GM18951 (cell line): ENCODE measurements around the gene PLA2G5.
"Not testable (repeated sequence)": the region's sequence is repeated elsewhere in the genome, so short reads cannot be mapped to it uniquely, and the experiment has no call there.

Experiments
- POLR2A ChIP-seq: IDR thresholded peaks from 4 replicates; pipeline ENCODE4 v1.6.1; 2011; ENCODE audit warnings: mild to moderate bottlenecking; ENCODE audit not compliant: insufficient read length, insufficient read depth; ENCODE audit errors: extremely low read depth
- in situ Hi-C: fragments of 300-500 bp; cut with MboI; formaldehyde crosslinking; loops from one replicate; pipeline ENCODE4 v1.12.0; 2022; ENCODE audit warnings: low sequenced_read_pairs, mixed read lengths, inconsistent platforms; ENCODE audit not compliant: unreplicated experiment

PLA2G5 gene

DNA sequence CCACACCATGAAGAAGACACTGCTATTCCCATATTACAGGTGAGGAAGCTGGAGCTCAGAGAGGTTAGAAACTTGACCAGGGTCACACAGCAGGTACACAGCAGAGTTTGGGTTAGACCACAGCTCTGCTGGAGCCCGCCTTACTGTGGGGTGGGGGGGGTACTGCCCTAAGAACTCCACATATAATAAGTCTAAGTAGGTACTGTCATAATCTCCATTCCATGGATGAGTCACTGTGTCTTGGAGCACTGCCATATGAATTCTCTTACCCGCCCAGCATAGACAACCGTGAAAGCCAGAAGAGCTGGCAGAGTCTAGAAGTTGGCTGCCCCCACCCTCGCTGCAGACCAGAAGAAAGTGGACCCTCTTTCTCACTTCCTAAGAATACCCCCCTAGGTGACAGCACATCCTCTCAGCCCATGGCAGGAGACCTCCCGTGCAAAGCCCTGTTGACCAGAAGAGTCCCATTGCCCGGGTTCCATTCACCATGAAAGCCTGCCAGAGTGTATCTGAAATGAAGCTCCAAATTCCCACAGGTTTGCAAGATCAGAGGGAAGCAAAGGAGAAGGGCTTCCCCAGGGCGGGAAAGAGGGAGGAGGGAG lies 54.6 kb downstream of the PLA2G5 start:
- in situ Hi-C loops: no loop called here
- no peak for TF ChIP-seq POLR2A

DNA sequence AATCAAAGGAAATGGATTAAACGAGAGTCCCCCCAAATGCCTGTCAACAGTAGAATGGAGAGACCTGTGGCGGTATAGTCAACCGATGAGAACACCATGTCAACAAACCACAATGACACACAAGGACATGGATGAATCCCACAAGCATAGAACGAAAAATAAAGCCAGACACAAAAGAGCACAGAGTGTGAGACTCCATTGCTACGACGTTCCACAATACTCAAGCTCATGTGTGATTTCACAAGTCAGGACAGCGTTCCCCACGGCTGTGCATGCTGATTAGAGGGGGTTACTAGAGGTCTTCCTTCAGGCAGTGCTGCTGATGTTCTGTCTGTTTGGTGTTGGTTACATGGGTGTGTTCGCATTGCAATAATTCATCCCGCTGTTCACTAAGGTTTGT lies 55.1 kb downstream of the PLA2G5 start:
- in situ Hi-C loops: no loop called here
- TF ChIP-seq POLR2A: no peak

DNA sequence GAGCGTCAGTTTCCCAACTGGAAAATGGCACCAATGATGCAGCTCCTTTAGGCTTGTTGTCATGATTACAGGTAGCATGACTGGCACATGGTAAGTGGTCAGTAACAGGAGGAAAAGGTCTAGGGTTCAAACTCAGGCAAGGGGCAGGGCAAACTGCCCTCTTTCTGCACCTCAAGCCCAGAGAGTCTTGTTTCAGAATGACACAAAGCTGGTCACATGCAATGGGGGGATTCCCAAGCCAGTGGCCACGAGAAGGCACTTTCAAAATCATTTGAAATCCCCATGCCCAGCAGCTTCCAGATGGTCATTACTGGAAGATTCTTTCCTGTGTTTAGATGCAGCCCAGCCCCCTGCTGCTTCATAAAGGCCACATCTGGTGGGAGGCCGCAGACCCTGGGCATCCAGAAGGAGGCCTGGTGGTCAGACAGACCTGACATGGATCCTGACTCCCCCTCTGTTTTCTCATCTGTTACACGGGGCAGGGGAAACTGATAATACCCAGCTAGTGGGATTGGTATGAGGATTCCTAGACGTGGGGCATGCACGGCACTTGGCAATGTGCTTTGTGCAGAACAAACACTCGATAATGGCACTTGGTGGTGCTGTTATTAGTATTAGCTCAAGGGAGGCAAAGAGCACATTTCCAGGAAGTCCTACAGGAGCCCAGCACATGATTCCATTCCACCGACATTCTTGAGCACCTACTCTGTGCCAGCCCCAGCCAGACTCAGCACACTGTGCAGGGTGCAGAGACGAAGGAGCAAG lies 56.2 kb downstream of the PLA2G5 start:
- TF ChIP-seq POLR2A: no peak
- in situ Hi-C loops: no loop called here

DNA sequence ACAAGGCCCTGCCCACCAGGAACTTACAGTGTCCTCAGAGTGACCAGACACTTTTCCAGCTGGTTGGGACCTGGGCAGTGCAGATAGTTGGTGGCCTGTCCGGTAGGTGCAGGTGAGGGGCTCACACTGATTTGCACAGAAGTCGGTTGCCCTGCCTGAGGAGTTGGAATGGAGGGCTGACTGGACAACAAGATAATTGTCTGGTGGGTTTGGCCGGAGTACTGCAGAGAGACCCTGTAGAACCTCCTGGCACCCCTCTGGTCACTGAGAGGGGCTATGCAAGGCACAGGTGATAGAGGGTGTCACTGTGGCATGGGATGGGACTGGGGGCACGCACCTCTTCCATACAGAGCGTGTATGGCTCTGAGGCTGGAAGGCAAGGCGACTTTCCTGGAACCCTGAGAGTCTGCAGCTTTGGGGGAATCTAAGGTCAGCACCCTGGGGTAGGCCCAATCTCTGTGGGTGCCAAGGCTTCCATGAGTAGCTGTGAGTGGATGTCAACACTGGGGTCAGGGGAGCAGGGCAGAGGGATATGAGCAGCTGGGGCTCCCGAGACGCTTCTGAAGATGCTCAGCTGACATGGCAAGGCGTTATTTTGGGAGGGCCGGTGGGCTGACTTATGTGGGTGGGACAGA lies 56.9 kb downstream of the PLA2G5 start:
- no peak for TF ChIP-seq POLR2A
- in situ Hi-C loops: no loop called here

DNA sequence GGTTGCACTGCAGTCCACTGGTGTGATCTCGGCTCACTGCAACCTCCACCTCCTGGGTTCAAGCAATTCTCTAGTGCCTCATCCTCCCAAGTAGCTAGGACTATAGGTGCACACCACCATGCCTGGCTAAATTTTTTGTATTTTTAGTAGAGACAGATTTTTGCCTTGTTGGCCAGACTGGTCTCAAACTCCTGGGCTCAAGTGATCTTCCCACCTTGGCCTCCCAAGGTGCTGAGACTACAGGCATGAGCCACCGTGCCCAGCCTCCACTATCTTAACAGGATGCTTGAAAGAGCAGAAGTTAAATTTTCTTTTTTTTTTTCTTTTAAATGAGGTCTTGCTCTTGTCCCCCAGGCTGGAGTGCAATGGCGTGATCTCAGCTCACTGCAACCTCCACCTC lies 60.5 kb downstream of the PLA2G5 start:
- in situ Hi-C loops: not testable (repeated sequence)

DNA sequence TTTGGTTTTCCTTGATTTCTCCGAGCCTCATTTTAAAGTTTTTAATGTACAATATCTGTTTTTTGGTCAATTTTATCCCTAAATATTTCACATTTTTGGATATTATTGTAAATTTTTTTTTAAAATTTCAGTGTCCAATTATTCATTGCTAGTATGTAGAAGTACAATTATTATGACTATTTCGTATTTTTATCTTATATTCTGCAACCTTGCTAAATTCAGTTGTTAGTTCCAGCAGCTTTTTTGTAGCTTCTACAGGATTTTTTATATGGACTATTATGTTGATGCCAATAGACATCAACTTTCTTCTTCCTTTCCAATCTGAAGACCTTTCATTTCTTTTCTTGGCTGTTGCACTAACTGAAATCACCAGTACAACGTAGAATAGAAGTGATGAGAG lies 65.0 kb downstream of the PLA2G5 start:
- no peak for TF ChIP-seq POLR2A
- in situ Hi-C loops: no loop called here

DNA sequence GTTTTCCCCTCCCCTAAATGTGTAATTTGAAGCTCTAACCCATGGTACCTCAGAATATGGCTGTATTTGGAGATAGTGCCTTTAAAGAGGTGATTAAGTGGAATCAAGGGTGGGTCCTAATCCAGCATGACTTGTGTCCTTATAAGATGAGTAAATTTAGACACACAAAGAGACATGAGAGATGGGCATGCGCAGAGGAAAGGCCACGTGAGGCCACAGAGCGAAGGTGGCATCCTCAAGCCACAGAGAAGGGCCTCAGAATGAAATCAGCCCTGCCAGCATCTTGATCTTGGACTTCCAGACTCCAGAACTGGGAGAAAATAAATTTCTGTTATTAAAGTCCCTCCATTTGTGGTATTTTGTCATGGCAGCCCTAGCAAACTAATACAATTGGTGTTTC lies 66.3 kb downstream of the PLA2G5 start:
- no peak for TF ChIP-seq POLR2A
- in situ Hi-C loops: no loop called here

DNA sequence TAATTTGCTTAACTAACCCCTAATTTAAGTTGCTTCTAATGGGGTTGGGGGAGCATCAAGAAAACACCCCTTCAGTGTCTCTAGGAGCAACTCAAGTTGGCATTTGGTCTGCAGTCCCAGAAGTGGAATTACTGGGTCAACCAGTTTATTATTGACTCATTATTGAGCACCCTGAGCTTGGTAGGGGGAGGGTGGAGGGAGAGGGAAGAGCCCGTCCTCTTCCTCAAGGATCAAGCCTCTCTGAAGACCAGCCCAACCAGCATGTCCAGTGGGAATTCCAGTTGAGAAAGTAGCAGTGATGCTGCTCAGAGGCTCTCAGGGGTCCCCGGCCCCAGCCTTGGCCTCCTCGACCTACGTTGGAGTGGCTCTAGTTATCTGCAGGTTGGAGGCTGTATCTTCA lies 67.1 kb downstream of the PLA2G5 start:
- TF ChIP-seq POLR2A: no peak
- in situ Hi-C loops: no loop called here

DNA sequence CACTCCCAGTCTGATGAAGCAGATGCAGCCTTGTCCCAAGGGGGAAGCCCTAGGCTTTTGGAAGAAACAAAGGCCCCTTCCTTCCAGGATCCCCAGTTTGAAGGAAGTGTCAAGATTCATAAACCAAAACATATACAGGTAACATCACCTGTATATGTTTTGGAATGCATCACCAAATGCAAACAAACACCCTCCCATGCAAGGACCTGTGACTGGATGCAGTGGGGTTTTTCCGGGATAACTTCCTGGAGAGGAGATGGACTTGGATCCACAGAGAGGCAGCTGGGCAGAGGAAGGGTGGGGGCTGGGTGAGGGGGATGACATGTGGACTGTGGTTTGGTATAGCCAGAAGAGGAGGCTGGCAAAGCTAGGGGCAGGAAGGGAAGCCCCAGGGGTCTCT lies 67.6 kb downstream of the PLA2G5 start:
- TF ChIP-seq POLR2A: no peak
- in situ Hi-C loops: no loop called here

DNA sequence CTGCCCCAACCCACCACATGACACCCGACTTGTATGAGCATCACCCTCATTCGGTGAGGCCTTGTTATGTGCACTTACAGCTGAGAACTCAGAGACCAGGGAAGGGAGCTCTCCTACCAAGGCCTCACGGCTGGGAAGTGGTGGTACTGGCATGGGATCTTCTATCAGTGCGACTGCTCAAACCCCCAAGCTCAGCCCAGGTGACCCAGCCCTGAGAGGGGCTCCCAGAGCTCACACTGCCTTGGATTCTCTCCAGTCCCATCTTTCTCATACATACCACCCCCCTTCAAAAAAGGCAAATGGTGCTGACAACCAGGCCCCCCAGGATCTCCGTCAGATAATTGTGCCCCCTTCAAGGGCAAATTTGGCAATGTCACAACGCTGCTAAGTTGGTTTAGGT lies 68.4 kb downstream of the PLA2G5 start:
- in situ Hi-C loops: no loop called here
- TF ChIP-seq POLR2A: no peak

DNA sequence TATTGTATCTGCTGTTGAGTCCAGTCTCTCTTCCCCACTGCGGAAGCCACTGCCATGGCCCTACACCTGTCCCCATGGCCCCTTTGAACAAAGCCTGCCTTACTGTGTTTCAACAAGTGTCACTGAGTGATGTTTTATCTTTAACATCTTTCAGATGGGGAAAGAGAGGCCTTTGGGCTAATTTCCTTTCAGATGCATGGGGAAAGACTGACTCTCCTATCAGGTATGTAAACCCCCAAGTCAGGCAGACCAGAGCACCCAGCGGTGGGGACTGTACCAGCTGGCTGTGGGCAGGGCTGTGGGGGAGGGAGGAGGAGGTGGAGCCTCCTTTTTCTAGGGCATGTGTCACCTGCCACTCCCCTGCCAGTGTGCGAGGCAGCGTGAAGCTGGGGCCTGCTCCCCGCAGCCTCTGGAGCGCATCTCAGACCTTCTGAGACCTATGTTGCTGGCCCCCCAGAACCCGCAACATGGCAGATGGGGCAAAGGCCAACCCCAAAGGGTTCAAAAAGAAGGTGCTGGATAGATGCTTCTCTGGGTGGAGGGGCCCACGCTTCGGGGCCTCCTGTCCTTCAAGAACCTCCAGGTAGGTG lies 69.1 kb downstream of the PLA2G5 start, which contains the start of gene PLA2G2F:
PLA2G2F (plus strand) TSS at position 363 of the 590 bp plus-strand sequence; CDS start at position 468, 105 bp downstream.
- no peak for TF ChIP-seq POLR2A

DNA sequence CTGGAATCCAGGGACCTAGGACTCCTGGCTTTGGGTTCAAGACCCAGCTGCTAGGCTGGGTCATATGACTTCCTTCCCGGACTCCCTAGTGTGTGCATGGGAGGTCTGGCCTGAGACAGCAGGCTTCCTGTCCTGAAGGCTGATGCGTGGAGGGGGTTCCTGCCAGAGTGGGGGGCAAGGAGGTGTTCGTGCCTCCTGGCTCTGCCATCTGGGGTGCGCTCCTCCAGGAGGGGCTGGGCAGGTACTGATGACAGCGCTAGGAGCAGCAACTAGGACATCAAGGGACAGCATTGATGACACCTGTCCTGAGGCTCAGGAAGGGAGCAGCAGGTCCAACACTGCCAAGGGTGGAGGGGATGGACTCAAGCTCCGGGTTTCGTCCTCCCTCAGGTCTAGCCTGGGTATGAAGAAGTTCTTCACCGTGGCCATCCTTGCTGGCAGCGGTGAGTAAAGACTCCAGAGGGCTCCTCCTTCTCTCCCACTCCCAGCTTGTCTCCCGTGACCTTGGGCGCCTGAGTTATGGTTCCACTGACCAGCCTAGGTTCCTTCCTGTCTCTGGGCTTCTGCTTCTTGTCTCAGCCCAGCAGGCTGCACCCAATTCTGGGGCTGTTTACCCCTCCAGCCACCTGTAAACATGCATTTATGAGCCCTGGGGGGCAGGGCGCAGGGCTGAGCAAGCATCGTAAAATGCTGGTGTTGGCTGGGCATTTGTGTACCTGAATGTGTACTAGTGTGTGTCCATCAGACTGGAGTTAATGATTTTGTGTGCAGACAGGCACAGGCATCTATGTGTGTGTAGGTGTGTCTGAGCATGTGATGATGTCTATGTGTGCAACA lies 70.0 kb downstream of the PLA2G5 start:
- no peak for TF ChIP-seq POLR2A
- in situ Hi-C loops: no loop called here

More for the DNA sequence above, 69.1 kb downstream of the PLA2G5 start, which contains the start of gene PLA2G2F:
- in situ Hi-C loops: no loop called here

DNA sequence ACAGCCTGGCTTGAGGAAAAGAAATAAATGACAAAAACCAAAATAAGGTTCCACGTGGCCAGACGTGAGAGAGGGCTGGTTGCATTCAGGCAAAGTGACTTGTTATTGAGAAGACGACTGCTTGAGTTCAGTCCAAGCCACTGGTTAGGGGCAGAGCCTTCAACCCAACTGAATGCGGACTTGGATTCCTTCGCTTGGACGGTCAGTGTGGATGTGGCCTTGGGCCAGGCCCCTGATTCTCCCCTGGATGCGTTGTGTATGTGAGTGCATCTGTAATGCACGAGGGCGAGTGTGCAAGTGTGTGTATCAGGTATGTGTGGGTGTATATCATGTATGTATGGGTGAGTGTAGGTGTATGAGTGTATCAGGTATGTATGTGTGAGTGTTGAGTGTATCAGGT lies 71.0 kb downstream of the PLA2G5 start:
- no peak for TF ChIP-seq POLR2A
- in situ Hi-C loops: no loop called here

DNA sequence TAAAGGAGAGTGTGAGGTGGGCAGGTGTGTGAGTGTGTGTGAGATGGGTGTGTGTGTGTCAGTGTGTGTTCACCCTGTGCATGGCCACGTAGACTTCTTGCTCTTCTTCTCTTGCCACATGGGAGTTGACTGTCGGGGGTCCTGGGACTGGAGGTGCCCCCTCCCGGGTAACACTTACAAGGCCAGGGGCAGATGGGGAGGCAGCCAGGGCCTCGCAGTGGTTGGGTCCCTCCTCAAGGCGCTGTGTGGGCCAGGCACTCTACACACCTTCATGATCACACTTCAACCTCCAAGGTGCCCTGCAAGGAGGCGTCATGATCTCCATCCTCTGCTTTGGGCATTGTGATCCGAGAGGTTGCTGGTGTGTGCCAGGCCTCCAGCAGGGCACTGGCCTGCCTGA lies 71.5 kb downstream of the PLA2G5 start:
- in situ Hi-C loops: no loop called here
- TF ChIP-seq POLR2A: no peak
